Activated T-cell treated with anti-CD3 and anti-CD28 coated beads for 1 hour (primary cell): ENCODE results near the gene IL31RA.
"Not testable (repeated sequence)": the region's sequence is repeated elsewhere in the genome, so short reads cannot be mapped to it uniquely, and the experiment has no call there.

ENCODE experiments used
- DNase-seq: peaks from one replicate; pipeline ENCODE4 v3.0.0-alpha.2; 2020; ENCODE audit warnings: low read depth

Gene IL31RA

DNA sequence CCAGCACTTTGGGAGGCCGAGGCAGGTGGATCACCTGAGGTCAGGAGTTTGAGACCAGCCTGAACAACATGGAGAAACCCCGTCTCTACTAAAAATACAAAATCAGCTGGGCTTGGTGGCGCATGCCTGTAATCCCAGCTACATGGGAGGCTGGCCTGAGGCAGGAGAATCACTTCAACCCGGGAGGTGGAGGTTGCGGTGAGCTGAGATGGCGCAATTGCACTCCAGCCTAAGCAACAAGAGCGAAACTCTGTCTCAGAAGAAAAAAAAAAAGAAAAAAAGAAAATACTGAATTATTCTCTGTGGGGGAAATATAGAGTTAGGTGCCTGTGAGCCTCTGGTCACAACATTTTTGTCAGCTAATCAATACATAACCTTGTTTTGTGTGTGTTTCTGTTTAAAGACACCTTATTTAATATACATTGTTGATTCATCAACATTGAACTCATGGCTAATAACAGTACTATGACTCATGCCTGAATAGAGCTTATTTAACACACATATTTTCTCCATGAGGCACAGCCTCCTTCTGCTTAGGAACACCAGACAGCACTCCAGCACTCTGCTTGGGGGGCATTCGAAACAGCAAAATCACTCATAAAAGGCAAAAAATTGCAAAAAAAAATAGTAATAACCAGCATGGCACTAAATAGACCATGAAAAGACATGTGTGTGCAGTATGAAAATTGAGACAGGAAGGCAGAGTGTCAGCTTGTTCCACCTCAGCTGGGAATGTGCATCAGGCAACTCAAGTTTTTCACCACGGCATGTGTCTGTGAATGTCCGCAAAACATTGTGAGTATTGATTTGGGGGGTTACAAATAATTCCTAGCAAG, at the start of gene IL31RA:
Gene IL31RA (plus strand): TSS at position 519 of the 836 bp plus-strand sequence. CDS start 214 bp downstream, at position 733.
- DNase-seq, result no peak

DNA sequence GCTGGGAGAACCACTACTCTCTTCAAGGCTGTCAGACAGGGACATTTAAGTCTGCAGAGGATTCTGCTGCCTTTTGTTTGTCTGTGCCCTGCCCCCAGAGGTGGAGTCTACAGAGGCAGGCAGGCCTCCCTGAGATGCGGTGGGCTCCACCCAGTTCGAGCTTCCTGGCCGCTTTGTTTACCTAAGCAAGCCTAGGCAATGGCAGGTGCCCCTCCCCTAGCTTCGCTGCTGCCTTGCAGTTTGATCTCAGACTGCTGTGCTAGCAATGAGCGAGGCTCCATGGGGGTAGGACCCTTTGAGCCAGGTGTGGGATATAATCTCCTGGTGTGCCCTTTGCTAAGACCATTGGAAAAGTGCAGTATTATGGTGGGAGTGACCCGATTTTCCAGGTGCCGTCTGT, 42.3 kb upstream of the IL31RA start:
- not testable (repeated sequence) for DNase-seq

DNA sequence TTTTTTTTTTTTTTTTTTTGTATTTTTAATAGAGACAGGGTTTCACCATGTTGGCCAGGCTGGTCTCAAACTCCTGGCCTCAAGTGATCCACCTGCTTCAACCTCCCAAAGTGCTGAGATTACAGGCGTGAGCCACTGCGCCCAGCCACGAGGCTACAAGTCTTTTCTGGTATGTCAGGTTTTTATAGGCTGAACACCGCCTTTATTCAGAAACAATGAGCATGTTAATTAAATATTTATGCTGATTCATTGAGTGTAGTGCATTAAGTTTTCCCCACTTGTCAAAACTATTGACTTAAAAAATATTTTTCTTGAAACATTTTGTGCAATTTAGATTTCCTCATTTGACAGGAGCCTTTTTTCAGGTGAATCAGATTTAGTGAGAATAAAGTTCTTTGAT, 35.2 kb upstream of the IL31RA start:
- not testable (repeated sequence) for DNase-seq

DNA sequence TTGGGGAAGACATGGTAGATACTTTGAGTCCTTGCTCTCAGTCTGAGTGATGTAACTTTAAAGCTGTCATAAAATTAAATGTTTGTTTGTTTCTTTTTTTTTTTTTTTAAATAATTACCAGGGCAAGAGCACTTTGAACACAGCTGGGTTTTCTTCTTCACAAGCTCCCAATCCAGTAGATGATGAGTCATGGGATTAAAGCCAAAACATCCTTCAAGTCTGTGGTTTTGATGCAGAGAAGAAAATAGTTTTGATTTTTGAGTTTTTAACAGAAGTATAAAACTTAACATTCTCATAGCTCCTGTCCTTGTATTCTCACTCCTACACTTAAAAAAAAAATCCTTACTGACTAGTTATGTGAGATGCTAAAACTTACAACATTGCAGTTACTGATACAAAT, 34.8 kb upstream of the IL31RA start:
- no peak for DNase-seq

DNA sequence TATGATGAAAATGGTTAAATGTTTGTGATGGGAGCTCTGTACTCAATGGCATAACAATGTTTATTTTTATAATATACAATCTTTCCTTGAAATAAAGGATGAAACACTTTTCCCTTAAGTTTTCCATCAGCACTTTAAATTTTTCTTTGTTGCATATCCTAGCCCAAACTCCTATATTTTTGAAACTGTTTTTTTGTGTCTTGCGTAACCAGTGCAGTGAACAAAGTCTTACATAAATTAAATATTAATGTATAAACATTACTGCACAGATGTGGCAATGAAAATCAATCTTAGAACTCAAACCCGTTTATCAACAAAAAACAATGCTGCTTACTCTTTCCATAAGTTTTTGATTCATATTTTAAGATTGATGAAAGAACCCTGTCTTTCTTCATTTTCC, 34.1 kb upstream of the IL31RA start:
- DNase-seq, result no peak

DNA sequence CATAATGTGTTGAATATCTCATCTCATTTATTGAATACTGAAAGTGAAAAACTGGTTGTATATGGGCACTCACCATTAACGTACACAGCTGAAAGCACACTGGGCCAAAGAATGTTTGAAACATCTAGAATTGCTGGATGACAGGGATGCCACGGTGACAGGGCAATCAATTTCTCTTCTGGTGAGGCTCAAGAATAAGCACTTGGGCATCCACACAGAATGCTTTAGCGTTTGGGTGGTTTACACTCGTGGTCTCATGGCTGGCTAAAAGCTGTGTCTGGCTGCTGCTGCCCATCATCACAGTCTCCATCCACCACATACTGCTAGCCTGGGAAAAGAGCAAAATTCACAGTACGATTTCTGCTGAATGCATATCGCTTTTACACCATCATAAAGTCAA, 30.7 kb upstream of the IL31RA start:
- DNase-seq, result no peak

DNA sequence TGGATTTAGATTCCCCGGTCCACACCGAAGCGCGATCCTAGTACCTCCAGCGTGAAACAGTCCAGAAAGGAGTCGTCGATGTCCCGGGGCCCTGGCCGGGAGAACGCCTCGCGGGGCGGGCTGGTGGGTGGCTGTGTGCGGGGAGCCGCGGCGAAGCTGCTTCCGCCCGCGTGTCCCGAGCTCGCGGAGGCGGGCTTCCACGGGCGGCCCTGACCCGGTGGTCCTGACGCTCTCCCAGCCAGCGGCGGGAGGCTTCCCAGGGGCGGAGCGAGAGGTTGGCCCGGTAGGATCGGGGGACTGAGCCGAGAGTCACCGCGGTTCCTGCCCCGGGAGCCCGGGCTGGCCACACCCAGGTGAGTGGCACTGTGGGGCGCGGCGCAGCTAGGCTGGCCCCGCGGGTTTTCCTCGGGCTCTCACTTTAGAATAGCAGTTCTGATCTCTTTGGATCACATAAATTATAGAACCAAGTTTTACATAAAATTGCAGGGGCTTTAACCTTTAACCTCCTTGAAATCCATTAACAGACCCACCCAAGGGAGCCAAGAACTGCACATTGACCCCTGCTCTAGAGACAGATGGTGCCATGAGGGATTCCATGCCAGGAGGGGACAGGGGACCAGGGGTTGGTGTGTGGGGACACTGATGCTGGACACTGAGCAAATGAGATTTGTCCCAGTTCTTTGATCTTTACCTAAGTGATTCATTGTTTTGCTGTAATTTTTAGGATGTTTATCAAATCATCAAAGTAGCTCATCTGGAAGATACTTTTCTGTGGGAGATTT, 29.2 kb upstream of the IL31RA start:
- no peak for DNase-seq

DNA sequence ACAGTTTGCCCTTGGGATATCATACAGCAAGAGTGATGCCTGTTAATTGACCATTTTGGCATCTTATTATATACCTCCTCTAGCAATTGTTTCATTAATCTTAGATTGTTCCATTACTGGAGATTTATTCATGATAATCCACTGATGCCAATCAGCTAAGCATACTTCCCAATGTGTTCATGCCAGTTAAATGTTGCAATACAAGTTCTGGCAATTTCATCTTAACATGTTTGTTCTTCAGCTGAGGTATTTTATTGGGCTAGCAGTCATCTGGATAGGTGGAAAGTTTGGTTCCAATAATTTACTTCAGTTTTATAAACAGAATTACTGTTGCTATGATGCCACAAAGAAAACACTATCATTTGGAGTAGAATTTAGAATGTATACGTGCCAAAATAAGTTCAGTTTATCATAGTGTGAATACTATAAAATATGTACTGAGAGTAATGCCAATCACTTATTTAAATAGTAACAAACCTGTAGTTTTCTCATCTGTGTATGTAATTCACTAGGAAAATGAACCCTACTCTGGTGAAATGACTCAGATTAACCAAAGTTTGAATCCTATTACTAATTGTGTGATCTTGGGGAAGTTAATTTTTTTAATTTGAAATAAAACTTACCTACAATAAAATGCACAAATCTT, 27.9 kb upstream of the IL31RA start:
- DNase-seq, result no peak

DNA sequence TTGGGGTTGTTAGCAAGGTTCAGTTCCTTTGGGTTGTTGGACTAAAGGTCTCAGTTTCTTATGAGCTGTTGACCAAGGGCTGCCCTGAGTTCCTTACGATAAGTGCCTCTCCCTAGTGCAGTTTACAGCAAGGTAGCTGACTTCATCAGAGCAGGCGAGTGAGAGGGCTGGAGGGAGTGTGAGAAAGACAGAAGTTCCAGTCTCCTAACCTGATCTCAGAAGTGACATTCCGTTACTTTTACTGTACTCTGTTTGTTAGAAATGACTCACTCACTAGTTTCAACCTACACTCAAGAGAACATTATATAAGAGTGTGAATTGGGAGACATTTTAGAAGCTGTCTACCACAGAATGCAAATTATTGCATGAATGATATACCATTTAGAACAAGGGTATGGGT, 21.2 kb upstream of the IL31RA start:
- DNase-seq, result no peak

DNA sequence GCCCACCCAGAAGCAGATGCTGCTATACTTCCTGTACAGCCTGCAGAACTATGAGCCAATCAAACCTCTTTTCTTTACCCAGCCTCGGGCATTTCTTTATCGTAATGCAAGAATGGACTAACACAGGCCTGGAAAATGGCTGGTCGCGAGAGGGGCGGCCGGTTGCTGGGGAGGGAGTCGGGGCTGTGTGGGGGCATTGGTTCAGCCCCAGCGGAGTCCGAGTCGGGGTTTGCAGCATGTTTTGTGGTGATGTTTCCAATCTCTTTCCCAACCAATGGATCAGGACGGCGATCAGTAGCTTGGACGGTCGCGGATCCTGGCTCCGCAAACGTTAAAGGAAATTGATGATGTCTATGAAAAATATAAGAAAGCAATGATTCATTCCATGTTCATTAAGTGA, 18.7 kb upstream of the IL31RA start:
- DNase-seq, result no peak

DNA sequence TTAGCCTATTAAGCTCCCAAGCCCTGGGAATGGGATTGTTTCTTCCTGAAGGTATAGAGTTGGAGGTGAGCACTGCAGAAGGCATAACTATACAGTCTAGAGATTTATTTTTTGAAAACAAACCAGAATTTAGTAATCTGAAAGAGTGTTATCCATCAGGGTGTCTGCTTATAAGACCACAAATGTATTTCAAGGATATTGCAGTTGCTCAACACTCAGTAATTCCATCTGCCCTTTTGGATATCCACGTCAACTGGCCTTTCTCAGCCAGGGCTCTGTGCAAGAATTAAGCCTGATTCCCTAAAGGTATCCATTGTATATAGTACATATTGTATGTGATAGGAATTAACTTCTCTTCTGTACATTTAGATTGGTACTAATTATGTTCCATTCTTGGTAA, 15.0 kb upstream of the IL31RA start:
- DNase-seq, result no peak

DNA sequence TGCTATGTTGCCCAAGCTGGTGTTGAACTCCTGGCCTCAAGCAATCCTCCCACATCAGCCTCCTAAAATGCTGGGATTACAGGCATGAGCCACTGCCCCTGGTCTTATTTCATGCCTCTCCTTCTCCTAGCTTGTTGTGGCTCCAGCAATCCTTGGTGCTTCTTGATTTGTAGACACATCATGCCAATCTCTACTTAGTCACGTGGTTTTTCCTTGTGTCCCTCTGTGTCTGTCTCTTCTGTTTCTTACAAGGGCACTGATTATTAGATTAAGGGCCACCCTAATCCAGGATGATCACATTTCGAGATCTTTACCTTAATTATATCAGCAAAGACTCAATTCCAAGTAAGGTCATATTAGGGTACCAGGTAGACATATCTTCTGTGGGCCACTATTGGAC, 9.2 kb upstream of the IL31RA start:
- DNase-seq, result no peak

DNA sequence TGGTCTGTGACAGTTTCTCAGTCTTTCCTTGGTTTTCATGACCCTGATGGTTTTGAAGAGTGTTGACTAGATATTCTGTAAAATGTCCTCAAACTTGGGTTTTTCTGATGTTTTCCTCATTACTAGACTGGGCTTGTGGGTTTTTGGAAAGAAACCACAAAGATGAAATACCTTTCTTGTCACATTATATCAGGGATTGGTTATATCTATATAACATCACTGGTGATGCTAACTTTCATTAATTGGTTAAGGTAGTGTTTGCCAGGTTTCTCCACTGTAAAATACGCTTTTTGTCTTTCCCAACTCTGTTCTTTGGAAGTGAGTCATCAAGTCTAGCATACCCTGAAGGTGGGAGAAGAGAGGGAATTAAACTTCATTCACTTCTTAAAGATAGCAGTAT, 3.3 kb upstream of the IL31RA start:
- no peak for DNase-seq

DNA sequence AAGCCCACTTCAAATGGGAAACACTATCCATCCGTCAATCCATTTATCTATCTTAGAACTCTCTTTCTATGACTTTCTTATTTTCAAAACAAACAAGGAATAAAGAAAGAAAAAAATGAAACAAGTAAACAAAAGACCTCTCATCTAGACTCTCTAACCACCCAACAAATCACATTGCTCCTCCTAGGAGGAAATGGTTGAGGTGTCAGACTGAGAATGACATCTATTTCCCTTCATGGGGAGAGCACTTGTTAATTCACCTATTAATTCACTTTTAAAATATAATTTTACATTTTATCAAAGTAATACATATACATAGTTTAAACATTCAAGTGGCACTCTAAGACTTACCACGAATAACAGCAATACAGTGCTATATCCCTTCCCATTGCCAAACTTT, 2.4 kb upstream of the IL31RA start:
- DNase-seq, result no peak

DNA sequence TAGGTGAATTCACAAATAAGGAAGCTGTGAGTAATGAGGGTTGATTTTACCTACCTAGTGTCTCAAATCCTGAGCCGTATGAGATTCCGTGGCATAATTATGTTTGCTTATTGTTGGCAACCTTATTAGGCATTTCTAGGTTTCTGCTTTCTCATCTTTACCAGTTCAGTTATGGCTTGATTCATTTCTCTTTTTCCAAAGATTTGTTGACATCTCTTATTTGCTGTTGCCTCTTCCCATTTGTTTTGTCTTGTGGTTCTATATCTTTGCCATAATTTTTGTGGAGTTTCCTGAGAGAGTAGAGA, 470 bp downstream of the IL31RA start:
- no peak for DNase-seq

DNA sequence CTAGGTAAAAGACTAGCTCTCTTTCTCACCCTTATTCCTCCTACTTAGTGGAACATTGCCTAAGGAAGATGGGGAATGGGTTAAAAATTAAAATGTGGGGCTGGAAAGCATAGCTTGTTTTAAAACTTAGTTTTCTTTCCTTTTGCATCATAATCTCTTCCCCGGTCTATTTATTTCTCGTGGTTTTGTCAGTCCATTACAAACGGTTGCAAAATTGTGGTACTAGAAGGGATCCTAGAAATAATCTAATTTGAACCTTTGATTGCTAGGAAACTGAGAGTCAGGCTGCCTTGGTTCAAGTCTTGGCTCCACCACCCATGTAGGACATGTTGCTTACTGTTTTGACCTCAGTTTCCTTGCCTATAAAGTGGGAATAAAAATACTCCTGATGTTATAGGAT, 1.3 kb downstream of the IL31RA start:
- no peak for DNase-seq

DNA sequence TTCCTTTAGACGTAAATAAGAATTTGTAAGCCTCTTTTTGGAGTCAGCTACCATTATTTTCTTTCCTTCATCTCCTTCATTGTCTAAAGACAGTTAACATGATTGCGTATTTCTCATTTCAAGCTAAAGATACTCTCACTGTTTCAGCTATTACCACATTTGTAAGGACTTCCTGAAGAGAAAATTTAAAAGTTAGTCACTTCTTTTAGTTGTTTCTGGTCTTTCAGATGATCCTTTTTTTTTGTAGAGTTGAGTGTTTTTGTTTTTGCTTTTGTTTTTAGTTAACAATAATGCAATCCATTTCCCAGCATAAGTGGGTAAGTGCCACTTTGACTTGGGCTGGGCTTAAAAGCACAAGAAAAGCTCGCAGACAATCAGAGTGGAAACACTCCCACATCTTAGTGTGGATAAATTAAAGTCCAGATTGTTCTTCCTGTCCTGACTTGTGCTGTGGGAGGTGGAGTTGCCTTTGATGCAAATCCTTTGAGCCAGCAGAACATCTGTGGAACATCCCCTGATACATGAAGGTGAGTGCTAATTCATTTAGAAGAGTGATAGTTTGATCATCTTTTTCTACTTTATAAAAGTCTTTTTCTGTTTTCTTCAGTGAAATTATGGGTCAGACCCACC, 2.0 kb downstream of the IL31RA start:
- no peak for DNase-seq

DNA sequence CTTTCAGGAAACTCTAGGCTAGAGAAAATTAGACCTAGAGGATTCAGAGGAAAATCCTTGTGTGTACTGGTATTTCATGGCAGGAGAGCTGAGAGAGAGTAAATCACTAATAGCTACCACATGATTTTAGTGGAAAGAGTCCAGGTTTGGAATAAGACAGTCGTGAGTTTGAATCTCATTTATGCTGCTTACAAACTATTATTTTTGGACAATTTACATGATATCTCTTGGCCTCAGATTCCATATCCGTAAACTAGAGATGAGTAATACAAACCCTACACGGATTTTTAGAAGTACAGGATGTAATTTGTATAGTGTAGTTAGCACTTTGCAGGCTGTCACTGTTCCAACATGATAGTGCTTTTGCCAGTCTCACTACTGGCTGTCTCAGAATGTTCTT, 2.7 kb downstream of the IL31RA start:
- no peak for DNase-seq

DNA sequence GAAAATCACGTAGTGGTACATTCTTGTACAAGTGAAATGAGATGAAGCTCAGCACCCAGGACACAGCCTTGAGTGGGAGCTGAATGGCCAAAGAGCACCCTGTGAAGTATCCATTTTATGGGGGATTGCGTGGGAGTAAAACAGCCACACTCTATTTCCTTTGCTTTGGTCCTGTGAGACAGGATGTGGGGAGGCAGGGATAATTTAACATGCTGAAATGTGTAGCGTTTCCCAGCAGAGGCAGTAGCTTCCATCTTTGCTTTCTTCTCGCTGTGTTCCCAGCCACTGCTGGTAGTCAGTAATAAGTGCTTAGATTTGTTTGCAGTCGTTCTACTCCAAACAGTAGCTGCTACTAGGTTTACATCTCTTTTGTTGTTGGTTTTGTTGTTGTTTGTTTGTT, 4.4 kb downstream of the IL31RA start:
- DNase-seq, result no peak

DNA sequence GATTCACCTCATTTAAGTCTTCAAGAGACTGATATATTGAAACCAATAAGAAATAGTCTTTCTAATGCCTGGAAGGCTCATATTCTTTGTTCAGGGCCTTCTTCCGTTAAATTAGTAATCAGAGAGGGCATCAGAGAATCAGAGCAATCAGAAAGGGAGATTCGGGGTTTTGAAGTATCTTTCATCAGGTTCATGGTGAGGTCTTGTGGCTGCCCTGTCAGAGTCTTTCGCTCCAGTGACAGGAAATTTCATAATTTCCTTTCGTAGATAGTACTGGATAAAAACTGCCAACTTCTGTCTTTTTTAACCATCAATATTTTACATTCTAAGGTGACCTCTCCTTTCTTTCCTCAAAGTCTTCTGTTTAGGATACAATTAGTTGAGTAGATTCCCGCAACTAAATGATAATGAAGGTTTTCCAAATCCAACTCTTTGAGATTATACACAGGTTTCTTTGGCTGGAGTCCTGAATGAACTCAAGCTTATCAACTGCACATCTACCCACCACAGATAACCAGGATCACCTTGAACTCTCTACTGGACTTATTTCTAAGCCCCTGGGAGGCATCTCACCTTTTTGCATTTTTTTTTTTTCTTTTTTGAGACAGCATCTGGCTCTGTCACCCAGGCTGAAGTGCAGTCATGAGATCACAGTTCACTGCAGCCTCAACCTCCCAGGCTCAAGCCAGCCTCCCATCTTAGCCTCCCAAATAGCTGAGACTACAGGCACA, 5.5 kb downstream of the IL31RA start:
- DNase-seq, result no peak

DNA sequence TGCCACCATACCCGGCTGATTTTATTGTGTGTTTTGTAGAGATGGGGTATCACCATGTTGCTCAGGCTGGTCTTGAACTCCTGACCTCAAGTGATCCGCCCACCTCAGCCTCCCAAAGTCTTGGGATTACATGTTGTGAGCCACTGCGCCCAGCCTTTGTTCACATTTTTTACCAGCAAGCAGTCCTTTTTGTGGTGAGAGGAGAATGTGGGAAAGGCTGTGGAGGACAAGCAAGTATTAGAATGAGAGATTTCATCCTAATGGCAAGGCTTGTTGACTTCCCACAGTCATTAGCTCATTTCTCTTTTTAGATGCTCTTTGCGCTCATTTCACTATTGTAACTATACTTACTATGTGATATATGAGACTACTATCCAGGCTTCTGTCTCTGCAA, 6.1 kb downstream of the IL31RA start:
- no peak for DNase-seq

DNA sequence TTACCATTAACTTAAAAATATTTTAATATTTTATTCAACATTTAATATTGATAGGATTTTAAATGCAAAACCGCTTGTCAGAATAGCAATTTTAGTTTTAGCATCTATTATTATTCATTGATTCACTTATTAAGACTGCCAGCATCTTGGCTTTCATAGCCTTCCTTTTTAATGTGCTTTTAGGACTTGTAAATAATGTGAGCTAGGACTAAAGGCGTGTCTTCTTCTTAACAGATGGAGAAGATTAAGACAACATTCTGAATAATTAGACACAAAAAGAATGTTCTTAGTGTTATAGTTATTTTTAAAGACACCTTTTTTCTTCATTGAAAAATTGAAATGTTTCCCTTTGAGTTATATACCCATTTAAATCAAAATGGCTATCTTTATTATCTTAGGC, 6.9 kb downstream of the IL31RA start:
- DNase-seq, result no peak
